HUDEP-2 (cell line): ENCODE data around the gene C1QTNF7.
A peak's percentile ranks its signal among the peaks of the same experiment; 100 is the strongest.

Source experiments
- DNase-seq, 76 experiments: peaks; one replicate each; lab custom pipeline; 2025; ENCODE audit not compliant: unreplicated experiment in 76 of 76; lab: John Stamatoyannopoulos, UW

C1QTNF7 gene, protein sequence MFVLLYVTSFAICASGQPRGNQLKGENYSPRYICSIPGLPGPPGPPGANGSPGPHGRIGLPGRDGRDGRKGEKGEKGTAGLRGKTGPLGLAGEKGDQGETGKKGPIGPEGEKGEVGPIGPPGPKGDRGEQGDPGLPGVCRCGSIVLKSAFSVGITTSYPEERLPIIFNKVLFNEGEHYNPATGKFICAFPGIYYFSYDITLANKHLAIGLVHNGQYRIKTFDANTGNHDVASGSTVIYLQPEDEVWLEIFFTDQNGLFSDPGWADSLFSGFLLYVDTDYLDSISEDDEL

DNA sequence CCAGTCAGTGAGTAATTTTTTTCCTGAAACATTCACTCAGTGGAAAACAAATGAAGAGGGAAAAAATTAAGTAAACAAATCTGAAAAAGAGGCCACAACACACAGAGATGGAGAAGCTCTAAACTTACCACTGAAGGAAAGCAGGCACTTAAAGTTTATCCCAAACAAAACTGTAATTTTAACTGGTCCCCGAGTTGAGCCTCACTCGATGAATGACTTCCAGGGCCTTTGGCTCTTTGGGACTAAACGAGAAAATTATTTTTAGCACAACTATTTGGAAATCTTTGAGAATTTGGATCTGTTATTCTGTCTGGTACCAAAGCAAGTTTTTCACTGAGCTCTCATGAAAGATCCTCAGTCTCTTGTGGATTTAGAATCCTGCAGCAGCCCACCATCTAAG lies at the start of gene C1QTNF7:
Gene C1QTNF7, plus strand, starts transcription at position 333 of the 400 bp plus-strand sequence. CDS start 7,711 bp downstream, outside the sequence.
- no peak for DNase-seq

DNA sequence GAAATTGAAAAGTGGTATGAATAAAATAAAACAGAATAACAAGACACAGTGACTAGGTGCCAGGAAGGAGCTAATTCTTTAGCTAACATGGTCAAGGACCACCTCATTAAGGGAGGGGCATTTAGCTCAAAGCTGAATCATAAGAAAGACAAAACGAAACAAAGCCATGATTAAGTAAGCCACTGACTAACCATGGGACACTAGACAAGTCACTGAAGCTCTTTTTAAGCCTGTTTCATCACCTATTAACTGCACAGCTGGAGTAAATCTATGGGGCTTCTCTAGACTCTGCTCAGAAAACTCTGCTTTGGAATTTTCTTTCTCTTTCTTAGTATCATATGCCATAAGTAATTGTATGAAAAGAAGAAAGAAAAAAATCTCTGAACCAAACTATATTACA lies 49.8 kb upstream of the C1QTNF7 start:
- no peak for DNase-seq

DNA sequence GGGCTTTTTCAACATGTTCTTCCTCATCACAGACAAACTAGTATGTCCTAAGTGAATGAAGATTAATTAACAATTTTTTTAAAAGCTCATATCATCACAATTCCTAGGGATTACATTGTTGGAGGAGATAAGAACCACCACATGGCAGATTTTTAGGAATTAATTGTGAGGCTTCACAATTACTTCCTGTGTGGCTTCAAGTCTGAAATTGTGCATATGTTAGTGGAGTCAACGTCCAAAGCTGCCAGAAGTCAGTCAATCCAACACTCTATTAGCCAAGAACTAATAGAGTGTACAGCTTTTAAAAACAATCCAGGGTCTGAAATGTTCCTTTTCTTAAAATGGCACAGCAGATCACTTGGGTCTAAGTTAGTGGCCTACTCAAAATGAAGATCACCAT lies 49.3 kb upstream of the C1QTNF7 start:
- DNase-seq: no peak

DNA sequence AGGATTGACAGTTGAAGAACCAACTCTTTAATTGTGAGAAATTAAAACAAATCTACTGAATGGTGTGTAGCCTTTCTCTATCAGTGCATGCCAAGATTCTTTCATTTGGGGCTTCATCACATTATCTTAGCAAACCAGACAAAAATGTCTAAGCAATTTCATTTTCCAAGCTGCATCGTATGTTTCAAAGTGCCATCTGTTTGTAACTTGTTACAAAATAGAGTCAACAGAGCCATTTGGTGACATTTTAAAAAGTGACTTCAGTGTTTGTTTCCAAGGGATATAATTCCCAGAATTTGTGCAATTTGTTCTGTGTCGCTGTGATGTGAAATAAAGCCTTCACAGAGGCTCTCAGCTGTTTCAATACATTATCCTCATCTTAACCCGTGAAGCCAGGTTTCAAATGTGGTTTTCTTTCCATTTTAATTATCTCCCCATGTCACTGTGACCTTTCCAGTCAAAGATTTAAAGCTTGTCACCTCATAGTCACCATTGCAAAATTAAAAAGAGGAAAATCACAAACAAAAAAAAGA lies 46.0 kb upstream of the C1QTNF7 start:
- DNase-seq: no peak

DNA sequence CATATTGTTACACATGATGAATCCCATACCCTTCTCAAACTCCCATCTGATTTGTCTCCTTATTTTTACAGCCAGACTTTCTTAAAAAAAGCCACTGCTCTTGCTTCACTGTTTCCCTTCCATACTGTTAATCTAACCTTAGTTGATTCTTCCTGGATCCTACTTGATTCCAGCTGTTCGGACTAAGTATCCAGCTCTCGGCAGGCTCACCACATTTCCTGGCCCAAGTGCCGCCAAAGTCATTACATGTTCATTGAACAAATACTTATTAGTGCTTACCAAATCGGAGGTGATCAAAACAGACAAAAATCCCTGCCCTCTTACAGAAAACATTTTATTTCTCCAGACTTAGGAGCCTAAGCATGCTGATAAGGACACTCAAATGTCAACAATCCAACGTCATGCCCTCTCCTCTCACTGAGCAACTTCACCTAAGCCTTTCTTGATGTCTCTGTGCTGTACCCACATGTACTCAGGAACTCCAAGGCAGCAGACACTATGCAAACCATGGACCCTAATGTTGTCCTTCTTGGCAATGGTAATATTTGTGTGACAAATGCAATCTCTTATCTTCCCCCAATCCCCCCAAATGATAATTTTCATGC lies 45.1 kb upstream of the C1QTNF7 start:
- DNase-seq: no peak

DNA sequence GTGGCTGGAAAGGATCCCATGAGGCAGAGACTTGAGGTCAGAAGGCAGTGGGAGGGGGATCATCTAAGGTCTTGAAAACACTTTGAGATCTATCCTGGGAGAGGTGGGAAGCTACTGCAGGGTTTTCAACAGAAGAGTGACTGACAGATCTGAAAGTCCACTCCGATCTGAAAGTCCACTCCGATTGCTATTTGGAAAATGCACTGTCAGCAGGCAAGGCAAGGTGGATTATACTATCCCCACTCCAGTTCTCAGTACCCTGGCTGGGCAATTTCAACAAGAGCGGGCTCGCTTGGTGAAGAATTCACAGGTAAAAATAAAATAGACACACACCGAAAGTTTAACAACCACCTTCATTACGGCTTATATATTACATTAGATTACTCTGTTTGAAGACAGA lies 42.3 kb upstream of the C1QTNF7 start:
- DNase-seq: no peak

DNA sequence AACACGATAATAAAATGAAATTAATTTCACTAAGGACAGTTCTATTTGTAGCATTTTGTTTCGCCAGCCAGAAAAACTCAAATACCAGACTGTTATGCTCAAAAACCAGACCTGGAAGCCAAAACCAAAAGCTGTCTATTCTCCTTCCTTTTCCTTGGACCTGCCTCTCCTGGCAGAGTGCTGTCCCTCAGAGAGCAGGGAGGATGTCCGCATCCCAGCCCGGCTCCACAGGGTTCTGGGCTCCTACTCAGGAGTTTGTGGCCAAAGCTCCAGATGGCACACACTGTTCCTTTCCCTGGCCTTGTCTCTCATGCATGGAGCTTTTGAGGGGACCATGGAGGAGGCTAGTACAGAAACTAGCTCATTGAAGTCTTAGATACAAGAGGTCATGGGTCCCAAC lies 41.9 kb upstream of the C1QTNF7 start:
- DNase-seq: no peak

DNA sequence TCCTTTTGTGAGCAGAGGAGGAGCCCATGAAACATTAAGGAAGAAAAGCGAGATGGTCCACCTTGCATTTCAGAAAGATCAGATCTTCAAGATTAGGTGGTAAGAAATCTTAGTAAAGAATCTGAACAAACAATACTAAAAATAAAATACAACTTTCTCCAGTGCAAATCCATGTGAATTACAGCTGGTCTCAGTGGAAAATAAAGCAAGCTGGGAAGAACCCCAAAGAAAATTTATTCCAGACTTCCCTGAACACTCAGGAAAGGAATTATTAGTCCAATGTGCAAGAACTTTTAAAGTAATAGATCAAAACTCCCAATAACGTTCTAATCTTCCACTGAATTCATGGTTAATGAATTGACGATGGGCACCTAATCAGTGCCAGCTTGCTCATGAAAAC lies 37.3 kb upstream of the C1QTNF7 start:
- no peak for DNase-seq

DNA sequence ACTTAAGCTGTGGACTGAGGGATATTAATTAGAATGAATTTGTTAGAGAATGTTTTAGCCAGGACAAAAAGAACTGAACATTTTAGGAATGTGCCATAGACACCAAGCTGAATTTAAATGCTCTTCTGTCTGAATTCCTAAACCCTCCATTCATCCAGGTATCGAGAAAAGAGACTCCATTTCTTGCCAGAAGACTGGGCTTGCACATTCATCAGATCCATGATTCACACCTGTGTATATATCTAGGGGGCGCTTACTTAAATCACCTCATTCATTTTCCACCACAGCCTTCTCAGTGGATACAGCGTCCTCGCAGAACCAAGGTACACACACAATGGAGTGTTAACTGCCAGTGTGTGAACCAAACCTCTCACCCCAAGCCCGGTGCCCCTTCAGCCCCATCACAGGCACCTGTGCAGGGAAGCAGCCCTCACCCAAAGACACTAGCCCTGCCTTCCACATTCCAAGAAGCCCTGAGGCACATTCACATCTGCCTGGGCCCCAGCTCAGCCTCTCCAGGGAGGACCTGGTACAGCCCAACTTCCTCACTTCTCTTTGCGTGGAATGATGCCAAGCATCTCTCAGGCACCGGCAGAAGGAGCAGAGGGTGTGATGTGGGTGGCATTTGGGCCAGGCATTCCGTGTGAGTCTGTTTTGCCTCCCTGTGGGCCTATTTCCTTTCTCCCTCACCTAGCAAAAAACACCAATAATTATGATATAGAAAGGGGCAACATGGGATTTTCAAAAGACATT lies 35.6 kb upstream of the C1QTNF7 start:
- DNase-seq: no peak

DNA sequence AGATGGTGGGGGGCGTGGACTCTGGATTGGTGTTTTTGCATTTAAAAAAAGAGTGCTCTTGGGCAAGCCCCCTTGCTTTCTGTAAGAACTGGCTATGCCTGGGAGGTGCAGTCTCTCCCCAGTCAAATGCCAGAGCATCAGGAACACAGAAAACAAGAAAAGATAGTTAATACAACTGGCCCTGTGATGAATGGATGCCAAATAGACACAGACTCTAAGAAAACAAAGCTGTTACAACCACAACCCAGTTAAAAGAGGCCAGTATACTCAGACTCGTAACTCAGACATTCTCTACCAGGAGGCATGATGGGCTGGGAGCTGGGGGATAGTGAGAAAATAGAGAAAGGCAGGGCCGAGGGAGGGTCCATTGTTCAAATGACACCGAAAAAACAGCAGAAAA lies 32.5 kb upstream of the C1QTNF7 start:
- no peak for DNase-seq

DNA sequence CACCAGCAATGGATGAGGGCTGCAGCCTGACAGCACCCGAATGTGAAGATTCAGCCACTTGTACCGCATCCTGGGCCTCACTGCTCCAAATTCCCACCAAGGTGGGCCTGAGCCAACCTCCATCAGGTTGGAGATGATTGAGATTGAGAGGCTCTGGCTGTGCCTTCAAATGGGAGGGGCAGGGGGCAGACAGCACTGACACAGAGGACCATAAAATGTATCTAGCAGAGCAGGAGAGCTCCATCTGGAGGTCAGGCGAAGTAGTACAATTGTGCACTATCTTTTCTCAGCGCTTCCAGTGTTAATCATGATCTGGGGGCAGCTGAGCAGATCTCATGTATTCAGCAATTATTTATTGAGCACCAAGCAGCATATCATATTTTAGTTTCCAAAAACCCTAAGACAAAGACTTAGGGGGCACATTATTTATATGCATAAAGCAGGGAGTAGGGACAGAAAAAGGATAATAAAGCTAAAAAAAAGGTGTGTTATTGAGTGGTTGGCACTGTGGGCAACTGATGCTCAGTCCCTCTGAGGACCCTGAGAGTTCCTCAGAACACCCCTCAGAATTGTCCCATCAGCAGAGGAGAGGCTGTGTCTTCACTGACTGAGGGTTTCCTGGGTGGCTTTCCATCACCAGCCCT lies 31.6 kb upstream of the C1QTNF7 start:
- peak in 40 of 76 experiments; percentile 0 to 58 (median 12) for DNase-seq

DNA sequence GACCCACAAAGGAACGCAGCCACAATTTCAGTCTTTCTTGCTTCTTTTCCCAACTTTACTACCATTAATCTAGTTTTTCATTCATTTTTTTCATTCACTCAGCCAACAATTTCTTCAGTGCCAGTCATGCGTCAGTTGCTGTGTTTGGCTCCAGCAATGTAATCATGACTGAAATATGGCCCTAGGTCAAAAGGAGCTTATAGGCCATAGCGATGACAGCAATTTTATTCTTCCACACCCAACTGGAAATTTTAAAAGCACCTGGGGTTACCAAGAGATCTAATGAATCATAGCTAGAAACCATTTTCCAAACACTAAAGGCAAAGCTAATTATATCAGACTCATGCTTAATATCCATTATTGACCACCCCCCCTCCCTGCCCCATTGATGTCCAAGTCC lies 29.8 kb upstream of the C1QTNF7 start:
- no peak for DNase-seq

DNA sequence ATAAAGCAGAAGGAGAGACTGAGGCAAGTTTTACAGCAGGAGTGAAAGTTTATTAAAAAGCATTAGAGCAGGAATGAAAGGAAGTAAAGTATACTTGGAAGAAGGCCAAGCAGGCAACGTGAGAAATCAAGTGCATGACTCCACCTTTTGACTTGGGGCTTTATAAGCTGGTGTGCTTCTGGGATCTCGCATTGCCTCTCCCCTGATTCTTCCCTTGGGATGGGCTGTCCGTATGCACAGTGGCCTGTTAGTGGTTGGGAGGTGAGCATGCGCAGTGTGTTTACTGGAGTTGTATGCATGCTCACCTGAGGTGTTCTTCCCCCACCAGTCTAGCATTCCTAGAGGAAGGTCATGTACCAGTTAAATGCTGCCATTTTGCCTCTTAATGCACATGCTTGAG lies 29.1 kb upstream of the C1QTNF7 start:
- DNase-seq: no peak

DNA sequence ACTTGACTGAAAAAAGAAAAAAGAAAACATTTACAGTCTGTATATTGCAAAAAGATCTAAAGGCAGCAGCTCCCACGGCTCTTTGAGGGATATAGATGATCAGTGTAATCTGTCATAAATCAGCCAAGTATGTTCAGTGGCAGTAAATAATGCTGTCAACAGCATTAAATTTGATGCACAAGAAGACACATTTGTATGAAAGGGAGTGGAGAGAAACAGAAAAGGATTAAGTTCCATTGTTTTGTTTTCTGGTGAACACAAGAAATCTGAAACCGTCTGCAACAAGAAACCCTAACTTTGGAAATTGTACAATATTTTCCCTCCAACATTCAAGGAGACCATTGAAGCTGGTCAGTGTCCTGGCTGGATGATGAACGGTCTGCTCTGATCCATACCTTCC lies 27.6 kb upstream of the C1QTNF7 start:
- no peak for DNase-seq

DNA sequence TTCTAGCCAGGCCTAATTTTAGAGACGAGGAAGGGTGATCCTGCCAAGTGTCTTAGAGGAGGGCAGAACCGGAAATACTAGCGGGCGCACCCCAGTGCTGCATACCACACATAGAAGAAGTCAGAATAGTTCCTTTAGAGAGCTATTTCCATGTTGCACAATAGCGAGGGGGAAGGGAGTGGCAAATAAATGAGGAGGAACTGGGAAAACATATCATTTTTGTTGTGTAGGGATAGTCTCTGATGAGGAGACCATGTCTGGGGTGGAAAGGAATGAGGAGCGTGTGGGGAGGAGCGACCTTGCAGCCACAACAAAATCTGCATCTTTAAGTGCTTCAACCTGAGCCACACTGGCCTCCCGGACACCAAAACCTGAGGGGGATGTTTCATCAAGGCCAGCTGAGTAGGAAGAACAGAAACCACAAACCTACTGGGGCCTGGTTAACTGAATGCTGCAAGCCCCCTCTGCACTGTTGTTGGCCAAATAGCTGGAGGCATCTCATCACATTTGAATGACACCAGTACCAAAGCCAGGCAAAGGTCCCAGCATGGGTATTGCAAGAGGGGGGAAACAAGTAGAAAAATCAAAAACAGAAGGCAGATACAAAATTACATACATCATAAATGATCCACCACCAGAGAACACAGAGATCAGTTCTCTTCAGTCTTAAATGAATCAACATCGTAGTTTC lies 26.7 kb upstream of the C1QTNF7 start:
- DNase-seq: no peak

DNA sequence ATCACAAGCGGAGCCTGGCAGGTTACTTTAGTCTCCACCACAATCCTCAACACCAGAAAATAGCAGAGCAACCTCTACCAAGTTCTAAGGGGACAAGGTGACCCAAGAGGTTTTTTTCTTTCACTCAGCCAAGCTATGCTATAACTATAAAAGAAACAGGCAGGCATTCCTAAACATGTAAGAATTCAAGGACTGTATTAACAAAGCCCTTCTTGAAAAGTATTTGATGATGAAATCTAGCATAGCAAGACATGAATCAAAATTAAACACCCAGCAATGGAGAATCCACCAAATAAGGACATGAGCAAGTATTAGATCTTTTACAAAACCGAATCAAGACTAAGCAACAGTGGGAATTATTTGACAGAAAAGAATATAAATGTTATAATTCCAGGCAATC lies 25.7 kb upstream of the C1QTNF7 start:
- no peak for DNase-seq

DNA sequence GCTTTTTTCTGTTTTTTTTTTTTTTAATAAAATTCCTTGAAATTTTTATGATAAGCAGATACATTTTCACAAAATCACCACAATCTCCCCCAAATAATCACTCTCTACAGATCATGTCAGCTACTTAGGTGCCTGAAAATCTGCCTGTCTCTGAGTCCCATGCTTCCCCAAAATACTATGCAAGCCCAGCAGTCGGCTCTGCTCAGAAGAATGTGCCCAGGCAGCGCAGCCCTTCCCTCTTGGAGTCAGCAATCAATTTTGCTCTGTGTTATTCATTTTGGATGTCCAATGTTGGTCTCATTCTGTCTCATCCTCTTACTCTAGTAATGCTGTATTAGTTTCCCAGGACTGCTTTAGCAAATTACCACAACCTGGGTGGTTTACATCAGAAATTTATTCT lies 24.9 kb upstream of the C1QTNF7 start:
- DNase-seq: no peak

DNA sequence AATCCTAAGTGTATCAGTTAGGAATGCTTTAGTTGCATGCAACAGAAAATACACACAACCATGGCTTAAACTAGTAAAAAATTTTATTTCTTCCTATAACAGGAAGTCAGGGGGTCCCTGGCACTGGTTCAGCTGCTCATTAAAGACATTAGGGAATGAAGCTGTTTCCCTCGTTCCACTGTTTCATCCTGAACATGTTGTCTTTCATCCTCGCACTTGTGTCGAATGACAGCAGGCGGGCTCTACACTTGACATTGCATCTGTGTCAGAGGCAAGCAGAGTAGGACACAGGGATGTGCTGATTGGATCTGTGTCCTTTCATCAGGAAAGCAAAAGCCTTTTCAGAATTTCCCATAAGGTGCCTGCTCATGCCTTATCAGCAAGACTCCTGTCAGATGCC lies 22.8 kb upstream of the C1QTNF7 start:
- DNase-seq: no peak

DNA sequence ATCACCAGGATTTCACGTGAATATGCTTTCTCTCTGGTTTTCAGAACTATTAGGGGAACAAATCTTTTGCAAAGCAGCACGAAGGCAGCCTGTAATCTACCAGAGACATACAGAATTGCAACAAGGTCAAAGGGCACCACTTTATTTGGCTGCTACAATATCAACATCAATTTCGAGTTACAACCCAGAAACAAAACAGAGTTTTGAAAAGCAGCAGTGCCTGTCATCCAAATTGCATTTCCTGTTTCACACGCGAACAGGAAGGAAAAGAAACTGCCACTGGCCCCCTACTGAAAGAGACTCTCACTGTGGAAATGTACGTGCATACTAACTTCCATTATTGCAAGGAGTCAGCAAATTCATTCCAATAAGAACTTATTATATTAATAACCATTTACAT lies 17.1 kb upstream of the C1QTNF7 start:
- no peak for DNase-seq

DNA sequence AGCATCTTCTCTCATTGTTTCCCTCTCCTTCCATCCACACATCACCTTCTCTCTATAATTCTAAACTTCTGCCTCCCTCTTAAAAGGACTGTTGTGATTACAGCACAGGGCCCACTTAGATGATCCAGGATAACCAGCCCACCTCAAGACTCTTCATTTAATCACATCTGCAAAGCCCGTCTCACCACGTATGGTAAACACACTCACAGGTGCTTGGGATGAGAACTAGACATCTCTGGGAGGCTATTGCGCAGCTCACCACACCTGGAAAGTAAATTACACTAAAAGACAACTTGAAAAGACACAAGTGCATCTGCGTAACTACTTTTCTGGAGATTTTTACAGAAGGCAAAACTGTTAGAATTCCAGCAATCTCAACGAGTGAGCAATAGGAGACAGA lies 15.4 kb upstream of the C1QTNF7 start:
- DNase-seq: no peak
